Measurements from ENCODE around the gene PADI3. TPM values are rescaled to one million over a fixed set of nuclear protein-coding genes. Genes with fewer than 3 reads are reported as not detected.

PADI3 gene
- total and polyA plus RNA-seq, 2 experiments from 2014 or later: 0.37 to 0.80 TPM

- TF ChIP-seq ZNF462 (CRISPR knock-in tag; IDR thresholded peaks at IDR 0.05) (no peak), ETS1 (IDR thresholded peaks at IDR 0.05) (no peak)
Measured at GRCh38 chr1:17207046-17207445, 41.9 kb upstream of the PADI3 start (continued).

GRCh38 chr1:17207540-17207939 is 41.4 kb upstream of the PADI3 start:
- H3K9me2 ChIP-seq (ENCODE audit: insufficient read depth): no peaks in the 10 kb centered on the region
- no peak overlapping the region for H3K4me3 ChIP-seq
- no peaks in the 10 kb centered on the region; the same call in 2 of the 3 replicates for H3K9me3 Mint-ChIP-seq
- DNase-seq (ENCODE audit: low spot score) (no peak), ATAC-seq (no peak)
- H3K27me3 Mint-ChIP-seq (ENCODE audit: insufficient read depth, low read depth, poor library complexity): peaks cover 2% of the 10 kb centered on the region
- no peak overlapping the region for H2AFZ ChIP-seq
- no peak for TF ChIP-seq CREB1 (CRISPR knock-in tag; IDR thresholded peaks at IDR 0.05; ENCODE audit: low read depth)
- TF ChIP-seq REST (IDR thresholded peaks at IDR 0.05; ENCODE audit: unreplicated experiment): no peak
- TF ChIP-seq EZH2phosphoT487 (IDR thresholded peaks at IDR 0.05; ENCODE audit: unreplicated experiment): no peak
- TF ChIP-seq ETS1 (IDR thresholded peaks at IDR 0.05): no peak
- TF ChIP-seq JUNB (IDR thresholded peaks at IDR 0.05; ENCODE audit: unreplicated experiment): no peak
- no peak for TF ChIP-seq ZNF331 (CRISPR knock-in tag; IDR thresholded peaks at IDR 0.05; ENCODE audit: low read depth)
- TF ChIP-seq ZNF114 (CRISPR knock-in tag; IDR thresholded peaks at IDR 0.05): no peak
- TF ChIP-seq POLR2AphosphoS5 (IDR thresholded peaks at IDR 0.05; ENCODE audit: low read depth): no peak
- no peaks in the 10 kb centered on the region for H3F3A ChIP-seq (replicated peaks; ENCODE audit: low read depth)
- H3K36me3 Mint-ChIP-seq (ENCODE audit: low read depth): no peaks in the 10 kb centered on the region
- H3K4me3 Mint-ChIP-seq: no peak overlapping the region
- H3K27ac ChIP-seq (ENCODE audit: low read depth): no peak overlapping the region
- H3K79me2 ChIP-seq (replicated peaks; ENCODE audit: insufficient read depth): no peaks in the 10 kb centered on the region
- H3K36me3 ChIP-seq (ENCODE audit: insufficient read depth): no peaks in the 10 kb centered on the region
- no peaks in the 10 kb centered on the region for H3K27me3 ChIP-seq (ENCODE audit: insufficient read depth)
- no peaks in the 10 kb centered on the region for H3K4me1 ChIP-seq (ENCODE audit: insufficient read depth)
- no peak overlapping the region for H3K27ac Mint-ChIP-seq
- no peaks in the 10 kb centered on the region for H4K20me1 ChIP-seq (replicated peaks; ENCODE audit: insufficient read depth)
- peaks cover 2% of the 10 kb centered on the region; the same call in 2 of the 3 replicates for H3K4me1 Mint-ChIP-seq
- H3K4me2 ChIP-seq: no peak overlapping the region

Data from GM23338 (cell line).